ENCODE measurements around the gene EXOG.

- TF ChIP-seq POLR2AphosphoS5 (IDR thresholded peaks at IDR 0.05; ENCODE audit: low read depth, low read length) (no peak), REST (IDR thresholded peaks at IDR 0.05; ENCODE audit: insufficient read depth in 1 of 2, low read depth in 2 of 2, low read length in 2 of 2) (no peak), SIN3A (IDR thresholded peaks at IDR 0.05; ENCODE audit: borderline replicate concordance, insufficient read depth, low read length) (no peak)
Observed at GRCh38 chr3:38519000-38519399, 22.9 kb downstream of the EXOG start.

All from PFSK-1 (cell line).